PC-3 (cell line): ENCODE data around the gene FTO.
"Not testable (repeated sequence)": the region's sequence is repeated elsewhere in the genome, so short reads cannot be mapped to it uniquely, and the experiment has no call there.

ENCODE experiments used
- EZH2 ChIP-seq: fragments of 300-600 bp; sonication (generic); IDR thresholded peaks from one replicate; pipeline ENCODE4 v1.6.1; 2017; ENCODE audit warnings: antibody characterized with exemption, mild to moderate bottlenecking, low read length; ENCODE audit not compliant: unreplicated experiment
- EZH2phosphoT487 ChIP-seq: fragments of 300-600 bp; sonication (generic); IDR thresholded peaks from 2 replicates; pipeline ENCODE4 v1.6.1; 2018; ENCODE audit warnings: mild to moderate bottlenecking, antibody characterized with exemption, low read length, borderline replicate concordance
- TF ChIP-seq, protein P1 (sequence below): fragments of 300-600 bp; sonication (generic); conservative IDR thresholded peaks from 2 replicates; pipeline ENCODE4 v1.5.1; 2017; ENCODE audit warnings: antibody characterized with exemption, low read depth, mild to moderate bottlenecking, low read length

DNA sequence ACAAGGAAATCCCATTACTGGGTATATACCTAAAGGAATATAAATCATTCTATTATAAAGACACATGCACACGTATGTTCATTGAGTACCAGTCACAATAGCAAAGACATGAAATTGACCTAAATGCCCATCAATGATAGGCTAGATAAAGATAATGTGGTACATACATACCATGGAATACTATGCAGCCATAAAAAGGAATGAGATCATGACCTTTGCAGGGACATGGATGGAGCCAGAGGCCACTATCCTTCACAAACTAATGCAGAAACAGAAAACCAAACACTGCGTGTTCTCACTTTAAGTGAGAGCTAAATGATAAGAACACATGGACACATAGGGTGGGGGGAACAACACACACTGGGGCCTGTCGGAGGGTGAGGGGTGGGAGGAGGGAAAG lies 18.6 kb upstream of the FTO start:
- TF ChIP-seq, protein P1, sequence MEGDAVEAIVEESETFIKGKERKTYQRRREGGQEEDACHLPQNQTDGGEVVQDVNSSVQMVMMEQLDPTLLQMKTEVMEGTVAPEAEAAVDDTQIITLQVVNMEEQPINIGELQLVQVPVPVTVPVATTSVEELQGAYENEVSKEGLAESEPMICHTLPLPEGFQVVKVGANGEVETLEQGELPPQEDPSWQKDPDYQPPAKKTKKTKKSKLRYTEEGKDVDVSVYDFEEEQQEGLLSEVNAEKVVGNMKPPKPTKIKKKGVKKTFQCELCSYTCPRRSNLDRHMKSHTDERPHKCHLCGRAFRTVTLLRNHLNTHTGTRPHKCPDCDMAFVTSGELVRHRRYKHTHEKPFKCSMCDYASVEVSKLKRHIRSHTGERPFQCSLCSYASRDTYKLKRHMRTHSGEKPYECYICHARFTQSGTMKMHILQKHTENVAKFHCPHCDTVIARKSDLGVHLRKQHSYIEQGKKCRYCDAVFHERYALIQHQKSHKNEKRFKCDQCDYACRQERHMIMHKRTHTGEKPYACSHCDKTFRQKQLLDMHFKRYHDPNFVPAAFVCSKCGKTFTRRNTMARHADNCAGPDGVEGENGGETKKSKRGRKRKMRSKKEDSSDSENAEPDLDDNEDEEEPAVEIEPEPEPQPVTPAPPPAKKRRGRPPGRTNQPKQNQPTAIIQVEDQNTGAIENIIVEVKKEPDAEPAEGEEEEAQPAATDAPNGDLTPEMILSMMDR = not testable (repeated sequence)
- not testable (repeated sequence) for TF ChIP-seq EZH2phosphoT487, EZH2
